Measurements from ENCODE around the gene TBC1D5. TPM values are rescaled to one million over a fixed set of nuclear protein-coding genes. Genes with fewer than 3 reads are reported as not detected.

Gene TBC1D5
- total RNA-seq, 1 donor from 2014 or later, result 75.6 TPM

GRCh38 chr3:17551895-17552294 lies 190.5 kb downstream of the TBC1D5 start:
- no peaks in the 10 kb centered on the region for H3K36me3 ChIP-seq
- H3K9me3 ChIP-seq, result no peaks in the 10 kb centered on the region
- no peak for ATAC-seq
- DNase-seq, result no peak
- H3K27me3 ChIP-seq (ENCODE audit: low read depth), result no peaks in the 10 kb centered on the region
- intact Hi-C loops (cut with DNase I), result no loop called here
- TF ChIP-seq CTCF (IDR thresholded peaks at IDR 0.05), result no peak
- no peak overlapping the region for H3K4me3 ChIP-seq
- H3K27ac ChIP-seq, result no peak overlapping the region
- H3K4me1 ChIP-seq, result no peaks in the 10 kb centered on the region

- Histone ChIP-seq H3K4me1 (no peaks in the 10 kb centered on the region), H3K36me3 (no peaks in the 10 kb centered on the region), H3K27ac (no peak overlapping the region), H3K4me3 (no peak overlapping the region), H3K9me3 (no peaks in the 10 kb centered on the region), H3K27me3 (ENCODE audit: low read depth) (no peaks in the 10 kb centered on the region)
- ATAC-seq (no peak), DNase-seq (no peak)
- intact Hi-C loops (cut with DNase I), result no loop called here
- TF ChIP-seq CTCF (IDR thresholded peaks at IDR 0.05), result no peak
These were observed 191.1 kb downstream of the TBC1D5 start for GRCh38 chr3:17551333-17551732.

GRCh38 chr3:17550624-17551023 lies 191.8 kb downstream of the TBC1D5 start:
- H3K9me3 ChIP-seq, result no peaks in the 10 kb centered on the region
- no peak overlapping the region for H3K4me3 ChIP-seq
- no peaks in the 10 kb centered on the region for H3K4me1 ChIP-seq
- intact Hi-C loops (cut with DNase I), result no loop called here
- H3K27ac ChIP-seq, result no peak overlapping the region
- DNase-seq, result no peak
- ATAC-seq, result no peak
- no peaks in the 10 kb centered on the region for H3K27me3 ChIP-seq (ENCODE audit: low read depth)
- H3K36me3 ChIP-seq, result no peaks in the 10 kb centered on the region
- TF ChIP-seq CTCF (IDR thresholded peaks at IDR 0.05), result no peak

- DNase-seq (no peak), ATAC-seq (no peak)
- intact Hi-C loops (cut with DNase I), result no loop called here
- H3K4me1 ChIP-seq, result no peaks in the 10 kb centered on the region
- no peak overlapping the region for H3K27ac ChIP-seq
- no peaks in the 10 kb centered on the region for H3K9me3 ChIP-seq
- peaks cover 3% of the 10 kb centered on the region for H3K36me3 ChIP-seq
- H3K4me3 ChIP-seq, result no peak overlapping the region
- TF ChIP-seq CTCF (IDR thresholded peaks at IDR 0.05), result no peak
- H3K27me3 ChIP-seq (ENCODE audit: low read depth), result no peaks in the 10 kb centered on the region
These were observed 195.8 kb downstream of the TBC1D5 start for GRCh38 chr3:17546500-17547255.

- no peaks in the 10 kb centered on the region for H3K27me3 ChIP-seq (ENCODE audit: low read depth)
- no peaks in the 10 kb centered on the region for H3K9me3 ChIP-seq
- ATAC-seq (no peak), DNase-seq (no peak)
- no peak overlapping the region for H3K4me3 ChIP-seq
- TF ChIP-seq CTCF (IDR thresholded peaks at IDR 0.05), result no peak
- H3K36me3 ChIP-seq, result peaks cover 3% of the 10 kb centered on the region
- intact Hi-C loops (cut with DNase I), result no loop called here
- no peaks in the 10 kb centered on the region for H3K4me1 ChIP-seq
- no peak overlapping the region for H3K27ac ChIP-seq
These were observed 197.8 kb downstream of the TBC1D5 start for GRCh38 chr3:17544632-17545031.
